ENCODE data around the gene DHH. TPM values are rescaled to one million over a fixed set of nuclear protein-coding genes. Genes with fewer than 3 reads are reported as not detected.

Gene DHH
- total RNA-seq, 1 donor from 2014 or later: 31.5 TPM

- H3K27ac ChIP-seq: no peak overlapping the region
- H3K36me3 ChIP-seq: peaks cover 56 to 57% of the 10 kb centered on the region in 2 donors
- DNase-seq (ENCODE audit: low spot score in 2 of 2): no peak
- no peaks in the 10 kb centered on the region for H3K9me3 ChIP-seq
- intact Hi-C loops (cut with DNase I): no loop called here
- peaks cover 8 to 31% of the 10 kb centered on the region in 2 donors for H3K4me1 ChIP-seq
- TF ChIP-seq CTCF (IDR thresholded peaks at IDR 0.05): no peak
- H3K4me3 ChIP-seq: no peak overlapping the region
- H3K27me3 ChIP-seq: no peaks in the 10 kb centered on the region
Observed at GRCh38 chr12:49054524-49054923, 40.1 kb downstream of the DHH start.

- intact Hi-C loops (cut with DNase I): no loop called here
- no peak for DNase-seq (ENCODE audit: low spot score in 2 of 2)
- Histone ChIP-seq H3K27ac (no peak overlapping the region), H3K4me1 (peaks cover 8 to 31% of the 10 kb centered on the region in 2 donors), H3K36me3 (peaks cover 59 to 60% of the 10 kb centered on the region in 2 donors), H3K9me3 (no peaks in the 10 kb centered on the region), H3K4me3 (no peak overlapping the region), H3K27me3 (no peaks in the 10 kb centered on the region)
- TF ChIP-seq CTCF (IDR thresholded peaks at IDR 0.05): no peak
Observed at GRCh38 chr12:49054096-49054495, 40.5 kb downstream of the DHH start.

DNA sequence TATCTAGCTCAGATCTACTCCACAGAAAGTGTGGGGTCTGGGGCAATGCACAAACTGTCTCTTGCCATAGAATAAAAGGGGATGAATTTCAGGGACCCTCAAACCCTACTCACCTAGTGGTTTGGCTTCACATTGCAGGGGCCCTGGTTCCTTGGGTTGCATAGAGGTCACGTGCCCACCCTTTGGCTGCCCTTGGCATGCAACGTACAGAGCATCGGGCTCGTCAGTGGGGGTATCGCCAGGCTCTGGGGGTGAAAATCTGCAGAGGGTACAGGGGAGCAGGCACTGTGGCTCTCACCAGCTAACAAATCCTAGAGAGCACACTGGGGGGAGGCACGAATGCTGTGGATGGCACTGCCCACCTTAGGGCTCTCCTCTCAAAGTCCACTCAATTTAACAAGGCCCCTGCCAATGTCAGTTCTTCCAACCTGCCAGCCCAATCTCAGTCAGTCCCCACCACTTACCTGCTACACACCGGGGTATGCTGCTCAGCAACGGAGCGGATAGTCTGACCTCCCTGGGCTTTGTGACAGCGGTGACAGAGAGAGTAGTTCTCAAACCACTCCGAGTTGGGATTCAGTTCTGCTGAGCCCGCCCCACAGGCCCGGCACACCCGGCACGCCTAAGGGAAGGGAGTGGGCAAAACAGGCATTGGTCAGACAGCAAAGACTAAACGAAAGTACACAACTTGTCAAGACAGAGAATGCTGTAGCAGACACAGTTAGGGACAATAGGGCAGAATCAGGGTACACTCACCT, 42.0 kb downstream of the DHH start:
- TF ChIP-seq CTCF (IDR thresholded peaks at IDR 0.05): no peak
- no peak for DNase-seq (ENCODE audit: low spot score in 2 of 2)
- H3K4me3 ChIP-seq: no peak overlapping the region
- peaks cover 73 to 75% of the 10 kb centered on the region in 2 donors for H3K36me3 ChIP-seq
- H3K27me3 ChIP-seq: no peaks in the 10 kb centered on the region
- intact Hi-C loops (cut with DNase I): no loop called here
- no peaks in the 10 kb centered on the region for H3K9me3 ChIP-seq
- no peak overlapping the region for H3K27ac ChIP-seq
- H3K4me1 ChIP-seq: peaks cover 5 to 20% of the 10 kb centered on the region in 2 donors

DNA sequence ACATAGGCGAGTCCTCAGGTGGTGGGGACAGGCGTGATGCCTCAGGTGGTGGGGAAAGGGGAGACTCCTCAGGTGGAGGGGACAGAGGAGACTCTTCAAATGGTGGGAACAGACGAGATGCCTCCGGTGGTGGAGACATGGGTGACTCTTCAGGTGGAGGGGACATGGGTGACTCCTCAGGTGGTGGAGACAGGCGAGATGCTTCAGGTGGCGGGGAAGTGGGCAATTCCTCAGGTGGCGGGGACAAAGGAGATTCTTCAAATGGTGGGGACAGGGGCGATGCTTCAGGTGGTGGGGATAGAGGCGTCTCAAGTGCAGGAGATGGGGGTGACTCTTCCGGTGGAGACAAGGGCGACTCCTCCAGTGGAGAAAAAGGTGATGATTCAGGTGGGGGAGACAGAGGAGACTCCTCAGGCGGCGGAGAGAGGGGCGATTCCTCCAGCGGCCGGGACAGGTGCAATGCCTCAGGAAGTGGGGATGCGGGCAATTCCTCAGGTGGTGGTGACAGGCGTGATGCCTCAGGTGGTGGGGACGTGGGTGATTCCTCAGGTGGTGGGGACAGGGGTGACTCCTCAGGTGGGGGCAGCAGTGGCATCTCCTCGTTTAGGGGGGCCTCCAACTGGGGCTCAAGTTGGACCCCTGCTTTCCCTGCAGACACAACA, 42.7 kb downstream of the DHH start:
- Histone ChIP-seq H3K9me3 (no peaks in the 10 kb centered on the region), H3K36me3 (peaks cover 81 to 82% of the 10 kb centered on the region in 2 donors), H3K4me3 (no peak overlapping the region), H3K4me1 (peaks cover under 1 to 14% of the 10 kb centered on the region in 2 donors), H3K27ac (no peak overlapping the region), H3K27me3 (no peaks in the 10 kb centered on the region)
- intact Hi-C loops (cut with DNase I): no loop called here
- no peak for DNase-seq (ENCODE audit: low spot score in 2 of 2)
- no peak for TF ChIP-seq CTCF (IDR thresholded peaks at IDR 0.05)

DNA sequence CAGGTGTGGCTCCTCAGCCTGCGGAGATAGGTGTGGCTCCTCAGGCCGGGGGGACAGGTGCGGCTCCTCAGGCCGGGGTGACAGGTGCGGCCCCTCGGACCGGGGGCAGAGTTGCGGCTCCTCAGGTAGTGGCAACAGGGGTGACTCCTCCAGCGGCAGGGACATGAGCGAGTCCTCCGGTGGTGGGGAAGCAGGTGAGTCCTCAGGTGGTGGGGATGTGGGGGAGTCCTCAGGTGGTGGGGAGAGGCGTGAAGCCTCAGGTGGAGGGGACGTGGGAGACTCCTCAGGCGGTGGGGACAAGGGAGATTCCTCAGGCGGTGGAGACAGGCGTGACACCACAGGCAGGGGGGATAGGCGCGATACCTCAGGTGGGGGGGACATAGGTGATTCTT, 43.2 kb downstream of the DHH start:
- TF ChIP-seq CTCF (IDR thresholded peaks at IDR 0.05): no peak
- Histone ChIP-seq H3K27me3 (no peaks in the 10 kb centered on the region), H3K36me3 (peaks cover 86 to 87% of the 10 kb centered on the region in 2 donors), H3K4me1 (peaks cover 0 to 14% of the 10 kb centered on the region in 2 donors), H3K4me3 (no peak overlapping the region), H3K9me3 (no peaks in the 10 kb centered on the region), H3K27ac (no peak overlapping the region)
- intact Hi-C loops (cut with DNase I): no loop called here
- no peak for DNase-seq (ENCODE audit: low spot score in 2 of 2)

All from ascending aorta (tissue), 2 donors.